HepG2 (cell line): ENCODE results near the gene CAMK1G. TPM values are rescaled to one million over a fixed set of nuclear protein-coding genes. Genes with fewer than 3 reads are reported as not detected.

Source experiments
- ATAC-seq: fragments of 200-7000 bp; cut with Tn5 transposase; 3 replicates; pipeline ENCODE4 v1.9.1; 2020; ENCODE audit warnings: mild to moderate bottlenecking, moderate library complexity
- BruUV-seq: library from RNA; stranded (reverse); fragments of 400-500 nt; replicated peaks from 2 replicates; lab custom pipeline; 2021; lab: Mats Ljungman, UMichigan
- CTCF ChIA-PET: fragments of 300-600 bp; formaldehyde crosslinking; extraction: SDS; loops from one replicate; lab custom pipeline; 2021; ENCODE audit warnings: low total read pairs, inconsistent platforms, low intra/inter-chr PET ratio; lab: Yijun Ruan, JAX
- POLR2A ChIA-PET: fragments of 350-600 bp; sonication (Branson Sonifier 250); formaldehyde crosslinking; loops from one replicate; lab custom pipeline; 2020; ENCODE audit warnings: antibody characterized with exemption, inconsistent platforms; lab: Yijun Ruan, JAX
- DNase-seq: peaks from one replicate; pipeline ENCODE4 v3.0.0-alpha.2; 2015; ENCODE audit warnings: low spot score
- FAIRE-seq: peaks from 3 replicates; lab custom pipeline; 2011; peaks lifted over from hg19 to GRCh38; lab: Jason Lieb, UNC
- H2AFZ ChIP-seq: one replicate; pipeline ENCODE4 v1.6.1; 2011; ENCODE audit warnings: low read length, inconsistent platforms
- H3K27ac ChIP-seq: fragments of 300-600 bp; 3 replicates; pipeline ENCODE4 v1.8.0; 2011; ENCODE audit warnings: mixed run types, mild to moderate bottlenecking, mixed read lengths, low read length, inconsistent platforms; ENCODE audit not compliant: insufficient read depth; ENCODE audit errors: extremely low read length
- H3K27me3 ChIP-seq, 2 experiments: fragments of 200-600 bp in 1 of 2; 2 replicates in 1 of 2; 3 replicates in 1 of 2; pipeline versions ENCODE4 v1.6.0 to v1.8.0; 2011; ENCODE audit warnings: low read length in 2 of 2, mild to moderate bottlenecking in 2 of 2, moderate library complexity in 2 of 2, inconsistent platforms in 1 of 2; ENCODE audit not compliant: insufficient read depth in 2 of 2, control insufficient read depth in 1 of 2
- H3K36me3 ChIP-seq, 2 experiments: fragments of 200-600 bp in 1 of 2; replicated peaks in 1 of 2; 2 replicates in 1 of 2; 3 replicates in 1 of 2; pipeline versions ENCODE4 v1.5.1 to v1.8.0; 2011; ENCODE audit warnings: low read length in 2 of 2, inconsistent platforms in 1 of 2; ENCODE audit not compliant: insufficient read depth in 2 of 2, control insufficient read depth in 1 of 2
- H3K4me1 ChIP-seq: 2 replicates; pipeline ENCODE4 v1.5.1; 2012; ENCODE audit warnings: low read length, inconsistent platforms; ENCODE audit not compliant: insufficient read depth
- H3K4me2 ChIP-seq: 2 replicates; pipeline ENCODE4 v1.6.0; 2011; ENCODE audit warnings: low read depth, low read length, inconsistent platforms
- H3K4me3 ChIP-seq, 3 experiments: fragments of 200-600 bp in 1 of 3; sonication (generic), shearing (Covaris generic) in 1 of 3; replicated peaks in 1 of 3; 2 replicates each; pipeline ENCODE4 v1.5.1; 2011 to 2016; ENCODE audit warnings: low read length in 3 of 3, inconsistent platforms in 2 of 3, low read depth in 2 of 3, mild to moderate bottlenecking in 2 of 3, control low read depth in 1 of 3, mixed read lengths in 1 of 3; ENCODE audit not compliant: insufficient read depth in 1 of 3
- H3K79me2 ChIP-seq: one replicate; pipeline ENCODE4 v1.6.1; 2011; ENCODE audit warnings: low read length, inconsistent platforms; ENCODE audit not compliant: insufficient read depth
- H3K9ac ChIP-seq: 2 replicates; pipeline ENCODE4 v1.6.0; 2011; ENCODE audit warnings: mild to moderate bottlenecking, low read depth, low read length, inconsistent platforms; ENCODE audit not compliant: insufficient read depth
- H3K9me3 ChIP-seq: 2 replicates; pipeline ENCODE4 v1.5.1; 2012; ENCODE audit warnings: mild to moderate bottlenecking, low read length
- H4K20me1 ChIP-seq: 2 replicates; pipeline ENCODE4 v1.6.0; 2011; ENCODE audit warnings: inconsistent platforms, mild to moderate bottlenecking, low read length, moderate library complexity; ENCODE audit not compliant: insufficient read depth
- ARNT2 ChIP-seq: sonication (generic); formaldehyde crosslinking; IDR thresholded peaks from 2 replicates; pipeline ENCODE4 v1.8.0; 2022; ENCODE audit warnings: mild to moderate bottlenecking, low read depth, missing genetic modification reagents, moderate library complexity
- BORCS8-MEF2B ChIP-seq: sonication (generic); formaldehyde crosslinking; IDR thresholded peaks from 2 replicates; pipeline ENCODE4 v1.8.0; 2022; ENCODE audit warnings: mild to moderate bottlenecking, missing genetic modification reagents
- KDM4B ChIP-seq: sonication (generic); formaldehyde crosslinking; IDR thresholded peaks from 2 replicates; pipeline ENCODE4 v1.4.0; 2020; ENCODE audit warnings: missing genetic modification reagents
- MAF1 ChIP-seq: sonication (generic); formaldehyde crosslinking; IDR thresholded peaks from 2 replicates; pipeline ENCODE4 v1.5.0; 2020; ENCODE audit warnings: missing genetic modification reagents, borderline replicate concordance
- POGZ ChIP-seq: sonication (generic); formaldehyde crosslinking; IDR thresholded peaks from 2 replicates; pipeline ENCODE4 v1.4.0; 2020; ENCODE audit warnings: mild to moderate bottlenecking, missing genetic modification reagents
- RELA ChIP-seq: sonication (generic); formaldehyde crosslinking; IDR thresholded peaks from 2 replicates; pipeline ENCODE4 v1.4.0; 2020; ENCODE audit warnings: missing genetic modification reagents
- SNAPC2 ChIP-seq: sonication (generic); formaldehyde crosslinking; IDR thresholded peaks from 2 replicates; pipeline ENCODE4 v1.8.1; 2022; ENCODE audit warnings: mild to moderate bottlenecking, missing genetic modification reagents
- ZNF136 ChIP-seq: sonication (generic); formaldehyde crosslinking; IDR thresholded peaks from 2 replicates; pipeline ENCODE4 v1.8.1; 2022; ENCODE audit warnings: low read depth, mild to moderate bottlenecking, moderate library complexity, missing genetic modification reagents
- WGBS: methylation state at CpG from one replicate; pipeline ENCODE4 v1.1.6; 2017; ENCODE audit warnings: low lambda C conversion rate; 5-methylcytosine and 5-hydroxymethylcytosine counted together
- in situ Hi-C: cut with HindIII; loops from 2 replicates; pipeline ENCODE4 v1.10.0; 2017; ENCODE audit warnings: low pct_unique_long_range_greater_than_20kb; ENCODE audit not compliant: extremely low pct_ligation_motif_present
- intact Hi-C: fragments of 100-400 bp; cut with micrococcal nuclease; formaldehyde crosslinking; loops from one replicate; pipeline ENCODE4 v1.10.0; 2022; ENCODE audit not compliant: unreplicated experiment
- polyA plus RNA-seq, 8 experiments: library from polyadenylated mRNA; depleted of rRNA in 3 of 8; stranded (reverse) in 7 of 8; unstranded in 1 of 8; fragments of >200 nt; fragmentation: Illumina TruSeq in 4 of 8; extraction: Trizol in 4 of 8; gene quantifications; 2 replicates each; pipeline versions ENCODE4 v1.2.1 to v1.2.3, GENCODE V29; 2011 to 2016; ENCODE audit warnings: low read depth in 4 of 8, missing spikeins in 1 of 8, mixed read lengths in 1 of 8; ENCODE audit not compliant: insufficient read depth in 1 of 8
- total RNA-seq, 5 experiments: library from RNA; depleted of rRNA; stranded (reverse); fragments of >200 nt; fragmentation: Illumina TruSeq; extraction: Trizol; gene quantifications; 2 replicates each; pipeline ENCODE4 v1.2.3, GENCODE V29; 2016; ENCODE audit warnings: low read depth in 1 of 5
- TF ChIP-seq, protein P1 (sequence below): sonication (generic); formaldehyde crosslinking; IDR thresholded peaks from 2 replicates; pipeline ENCODE4 v1.8.1; 2023; ENCODE audit warnings: missing genetic modification reagents, inconsistent platforms, borderline replicate concordance
- TF ChIP-seq, protein P2 (sequence below): sonication (generic); formaldehyde crosslinking; IDR thresholded peaks from 2 replicates; pipeline ENCODE4 v1.5.0; 2020; ENCODE audit warnings: mild to moderate bottlenecking, missing genetic modification reagents, borderline replicate concordance

The CAMK1G gene
- total and polyA plus RNA-seq, 2 of the 13 experiments (the other 11 are each of a cell fraction or from before 2014, with no cell fraction given): not detected

DNA sequence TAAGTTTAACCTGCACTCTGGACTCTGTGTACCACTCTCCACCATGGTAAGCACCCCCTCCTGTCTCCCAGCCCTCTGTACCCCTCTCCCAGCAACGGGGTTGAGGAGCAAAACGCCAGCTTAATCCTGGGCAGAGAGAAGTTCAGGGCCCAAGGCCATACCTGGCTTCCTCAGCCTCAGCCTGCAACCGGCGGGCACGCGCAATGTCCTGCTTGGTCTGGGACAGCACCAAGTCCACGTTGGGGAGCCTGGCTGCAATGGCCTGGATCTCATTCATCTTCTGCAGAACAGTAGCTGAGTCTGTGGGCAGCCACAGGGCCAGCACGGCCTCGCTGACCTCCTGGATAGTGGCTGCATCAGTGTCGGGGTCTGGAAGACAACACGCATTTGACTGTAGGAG is 34.8 kb downstream of the CAMK1G start:
- Histone ChIP-seq H3K9ac (no peak overlapping the region), H2AFZ (no peak overlapping the region), H3K27ac (no peak overlapping the region), H3K79me2 (no peaks in the 10 kb centered on the region), H4K20me1 (no peaks in the 10 kb centered on the region), H3K4me3 (no peak overlapping the region), H3K4me2 (no peak overlapping the region), H3K9me3 (no peaks in the 10 kb centered on the region), H3K27me3 (no peaks in the 10 kb centered on the region), H3K4me1 (peaks cover 9% of the 10 kb centered on the region), H3K36me3 (no peaks in the 10 kb centered on the region)
- in situ Hi-C loops: no loop called here
- POLR2A ChIA-PET: no interaction called here
- 20% methylated on average over 1 of the region's 11 CpGs for WGBS
- ATAC-seq (no peak), FAIRE-seq (no peak), DNase-seq (no peak)
- no TSS peak for BruUV-seq
- no peak for TF ChIP-seq ZNF136 (CRISPR knock-in tag)
- no peak for TF ChIP-seq ARNT2
- no peak for TF ChIP-seq MAF1 (CRISPR knock-in tag)
- TF ChIP-seq, protein P1, sequence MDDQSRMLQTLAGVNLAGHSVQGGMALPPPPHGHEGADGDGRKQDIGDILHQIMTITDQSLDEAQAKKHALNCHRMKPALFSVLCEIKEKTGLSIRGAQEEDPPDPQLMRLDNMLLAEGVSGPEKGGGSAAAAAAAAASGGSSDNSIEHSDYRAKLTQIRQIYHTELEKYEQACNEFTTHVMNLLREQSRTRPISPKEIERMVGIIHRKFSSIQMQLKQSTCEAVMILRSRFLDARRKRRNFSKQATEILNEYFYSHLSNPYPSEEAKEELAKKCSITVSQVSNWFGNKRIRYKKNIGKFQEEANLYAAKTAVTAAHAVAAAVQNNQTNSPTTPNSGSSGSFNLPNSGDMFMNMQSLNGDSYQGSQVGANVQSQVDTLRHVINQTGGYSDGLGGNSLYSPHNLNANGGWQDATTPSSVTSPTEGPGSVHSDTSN (CRISPR knock-in tag): no peak
- TF ChIP-seq, protein P2, sequence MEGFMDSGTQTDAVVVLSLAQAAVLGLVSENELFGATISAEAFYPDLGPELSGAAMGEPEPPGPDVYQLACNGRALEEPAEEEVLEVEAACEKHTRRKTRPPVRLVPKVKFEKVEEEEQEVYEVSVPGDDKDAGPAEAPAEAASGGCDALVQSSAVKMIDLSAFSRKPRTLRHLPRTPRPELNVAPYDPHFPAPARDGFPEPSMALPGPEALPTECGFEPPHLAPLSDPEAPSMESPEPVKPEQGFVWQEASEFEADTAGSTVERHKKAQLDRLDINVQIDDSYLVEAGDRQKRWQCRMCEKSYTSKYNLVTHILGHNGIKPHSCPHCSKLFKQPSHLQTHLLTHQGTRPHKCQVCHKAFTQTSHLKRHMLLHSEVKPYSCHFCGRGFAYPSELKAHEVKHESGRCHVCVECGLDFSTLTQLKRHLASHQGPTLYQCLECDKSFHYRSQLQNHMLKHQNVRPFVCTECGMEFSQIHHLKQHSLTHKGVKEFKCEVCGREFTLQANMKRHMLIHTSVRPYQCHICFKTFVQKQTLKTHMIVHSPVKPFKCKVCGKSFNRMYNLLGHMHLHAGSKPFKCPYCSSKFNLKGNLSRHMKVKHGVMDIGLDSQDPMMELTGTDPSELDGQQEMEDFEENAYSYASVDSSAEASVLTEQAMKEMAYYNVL: no peak
- TF ChIP-seq SNAPC2: no peak
- no peak for TF ChIP-seq POGZ (CRISPR knock-in tag)
- no peak for TF ChIP-seq BORCS8-MEF2B
- no peak for TF ChIP-seq RELA (CRISPR knock-in tag)
- no peak for TF ChIP-seq KDM4B (CRISPR knock-in tag)
- CTCF ChIA-PET: no interaction called here
- intact Hi-C loops: no loop called here
